Measurements from ENCODE around the gene GALNT2.

Gene GALNT2

GRCh38 chr1:230050973-230051735, 15.9 kb upstream of the GALNT2 start:
- no peak for DNase-seq (ENCODE audit: low spot score)

DNA sequence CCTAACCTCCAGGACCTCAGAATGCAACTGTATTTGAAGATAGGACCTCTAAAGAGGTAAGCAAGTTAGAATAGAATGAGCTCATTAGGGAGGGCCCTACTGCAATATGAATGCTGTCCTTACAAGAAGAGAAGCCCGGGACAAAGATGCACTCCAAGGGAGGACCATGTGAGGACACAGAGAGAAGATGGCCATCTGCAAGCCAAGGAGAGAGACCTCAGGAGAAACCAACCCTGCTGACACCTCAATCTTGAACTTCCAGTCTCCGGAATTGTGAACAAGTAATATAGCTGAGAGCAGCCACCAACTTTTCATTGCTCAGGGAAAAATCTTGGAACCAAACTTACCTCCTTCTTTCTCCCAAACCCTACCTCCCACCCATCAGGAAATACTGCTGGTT, 15.0 kb upstream of the GALNT2 start:
- no peak for DNase-seq (ENCODE audit: low spot score)

DNA sequence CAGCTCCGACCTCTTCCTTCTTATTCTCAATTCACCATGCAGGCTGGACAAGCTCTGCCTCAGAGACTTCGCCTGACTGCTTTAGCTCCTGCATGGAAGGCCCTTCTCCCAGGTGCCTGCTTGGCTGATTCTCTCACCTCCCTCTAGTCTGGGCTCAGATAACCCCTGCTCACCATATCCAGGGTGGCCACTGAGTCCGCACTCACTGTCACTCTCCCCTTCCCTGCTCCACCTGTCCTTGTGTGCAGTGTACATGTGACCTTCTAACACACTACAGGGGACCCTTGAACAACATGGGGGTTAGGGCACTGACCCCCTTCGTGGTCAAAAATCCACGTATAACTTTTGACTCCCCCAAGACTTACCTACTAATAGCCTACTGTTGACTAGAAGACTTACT, 14.4 kb upstream of the GALNT2 start:
- no peak for DNase-seq (ENCODE audit: low spot score)

- DNase-seq (ENCODE audit: low spot score): no peak
Observed at GRCh38 chr1:230054092-230054749, 12.8 kb upstream of the GALNT2 start.

- no peak for DNase-seq (ENCODE audit: low spot score)
Observed at GRCh38 chr1:230056098-230056497, 10.9 kb upstream of the GALNT2 start.

GRCh38 chr1:230057100-230057499, 9.9 kb upstream of the GALNT2 start:
- DNase-seq (ENCODE audit: low spot score): no peak

DNA sequence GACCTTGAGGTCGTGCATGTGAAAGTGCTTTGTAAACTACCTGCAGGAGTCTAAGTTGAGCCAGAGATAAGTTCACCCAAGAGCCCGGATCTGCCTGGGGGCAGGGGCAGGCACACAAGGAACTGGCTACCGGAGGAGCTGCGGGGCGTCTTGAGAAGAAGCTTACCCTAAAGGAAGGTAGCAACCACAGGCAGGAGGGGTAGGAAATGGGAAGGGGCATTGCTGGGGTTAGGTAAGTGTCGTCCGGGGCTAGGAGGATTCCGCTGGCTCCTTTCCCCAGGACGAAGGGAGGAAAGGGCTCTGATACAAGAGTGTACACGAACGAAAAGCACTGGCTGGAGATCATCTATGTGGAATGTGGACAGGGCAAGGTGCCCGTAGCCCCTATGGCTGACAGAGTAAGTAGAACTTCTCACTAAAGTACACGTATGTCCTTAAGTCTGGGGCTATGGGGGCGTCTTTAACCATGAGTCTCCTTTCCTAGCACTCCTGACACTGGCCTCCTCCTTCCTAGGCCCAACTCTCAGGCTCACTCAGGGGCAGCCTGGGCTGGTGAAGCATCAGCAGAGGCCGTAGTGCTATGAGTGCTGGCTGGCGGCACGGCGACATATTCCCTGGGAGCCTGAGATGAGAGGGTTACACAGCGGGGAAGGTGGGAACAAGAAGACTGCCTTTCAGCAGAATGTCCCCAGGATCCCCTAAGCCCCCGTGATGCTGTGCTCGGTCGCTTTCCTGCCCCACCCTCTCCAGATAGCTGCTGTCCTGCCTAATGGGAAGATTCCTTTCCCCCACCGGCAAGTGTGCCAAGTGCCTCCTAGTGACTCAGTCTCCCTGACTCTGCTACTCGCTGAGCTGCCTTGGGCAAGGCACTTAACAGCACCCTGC, 9.1 kb upstream of the GALNT2 start:
- no peak for DNase-seq (ENCODE audit: low spot score)

DNA sequence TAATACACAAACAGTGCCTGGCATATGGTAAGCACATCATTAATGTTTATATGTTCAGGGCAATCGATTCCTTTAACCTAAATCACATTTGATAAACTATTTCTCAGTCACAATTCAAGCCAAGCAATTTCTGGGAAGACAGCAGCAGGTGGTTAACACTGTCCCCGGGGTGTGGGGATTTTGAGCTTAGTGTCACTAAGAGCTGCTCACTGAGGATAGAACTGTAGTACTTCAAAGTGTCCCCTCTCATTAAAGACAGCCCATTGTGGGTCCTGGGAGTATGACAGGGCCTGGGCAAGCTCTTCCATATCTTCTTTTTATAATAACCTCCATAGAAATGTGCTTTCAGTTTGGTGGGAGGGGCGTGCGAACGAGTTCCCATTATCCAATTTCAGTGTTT, 8.4 kb upstream of the GALNT2 start:
- DNase-seq (ENCODE audit: low spot score): no peak

DNA sequence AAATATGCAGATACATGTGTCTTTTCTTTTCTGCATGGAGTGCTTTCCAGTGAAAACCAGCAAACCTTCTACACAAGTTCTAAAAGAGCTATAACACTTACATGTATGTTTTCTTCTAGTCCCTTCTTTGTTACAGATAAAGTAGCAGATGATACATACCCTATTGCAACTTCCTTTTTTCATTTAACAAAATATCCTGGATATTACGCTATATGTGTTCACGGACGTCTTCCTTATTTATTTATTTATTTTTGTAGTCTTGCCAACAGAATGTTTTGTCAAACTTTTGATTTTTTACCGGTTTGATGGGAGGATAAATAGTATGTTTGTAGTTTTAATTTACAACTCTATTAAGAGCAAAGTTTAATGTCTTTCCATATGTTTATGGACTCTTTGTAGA, 5.2 kb upstream of the GALNT2 start:
- DNase-seq (ENCODE audit: low spot score): no peak

GRCh38 chr1:230062521-230062920, 4.5 kb upstream of the GALNT2 start:
- no peak for DNase-seq (ENCODE audit: low spot score)

DNA sequence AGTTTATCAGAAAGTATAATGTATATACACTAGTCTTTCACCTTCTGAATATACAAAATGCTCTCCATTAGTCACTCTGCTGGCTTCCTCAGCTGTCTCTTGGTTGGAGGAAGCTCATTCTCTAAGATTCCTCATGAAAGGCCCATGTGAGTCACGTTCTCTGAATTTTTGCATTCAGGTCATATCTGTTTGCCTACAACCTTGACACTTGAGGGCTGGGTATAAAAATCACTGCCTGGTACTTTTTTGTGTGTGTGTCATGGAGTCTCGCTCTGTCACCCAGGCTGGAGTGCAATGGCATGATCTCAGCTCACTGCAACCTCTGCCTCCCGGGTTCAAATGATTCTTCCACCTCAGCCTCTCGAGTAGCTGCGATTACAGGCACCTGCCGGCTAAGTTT, 2.8 kb upstream of the GALNT2 start:
- DNase-seq (ENCODE audit: low spot score): no peak

GRCh38 chr1:230065161-230065560, 1.9 kb upstream of the GALNT2 start:
- no peak for DNase-seq (ENCODE audit: low spot score)

DNA sequence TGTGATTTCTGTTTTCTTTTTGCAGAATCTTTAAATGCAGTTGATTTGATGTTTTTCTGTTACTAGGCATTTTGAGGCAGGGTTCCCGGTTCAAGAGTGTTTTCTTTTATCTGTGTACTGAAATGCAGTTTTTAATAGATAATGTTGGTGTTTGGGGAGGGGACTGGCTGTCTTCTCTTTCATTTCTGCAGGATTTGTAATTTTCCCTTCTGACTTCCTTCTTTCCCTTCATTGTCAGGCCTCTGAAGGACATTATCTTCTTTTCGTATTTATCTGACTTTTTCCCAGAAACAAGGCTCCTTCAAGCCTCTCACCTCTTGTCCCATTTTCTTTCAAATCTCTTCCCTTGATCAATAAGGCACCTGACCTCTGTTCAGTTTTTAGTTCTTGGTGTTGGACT, 1.5 kb upstream of the GALNT2 start:
- DNase-seq (ENCODE audit: low spot score): no peak

DNA sequence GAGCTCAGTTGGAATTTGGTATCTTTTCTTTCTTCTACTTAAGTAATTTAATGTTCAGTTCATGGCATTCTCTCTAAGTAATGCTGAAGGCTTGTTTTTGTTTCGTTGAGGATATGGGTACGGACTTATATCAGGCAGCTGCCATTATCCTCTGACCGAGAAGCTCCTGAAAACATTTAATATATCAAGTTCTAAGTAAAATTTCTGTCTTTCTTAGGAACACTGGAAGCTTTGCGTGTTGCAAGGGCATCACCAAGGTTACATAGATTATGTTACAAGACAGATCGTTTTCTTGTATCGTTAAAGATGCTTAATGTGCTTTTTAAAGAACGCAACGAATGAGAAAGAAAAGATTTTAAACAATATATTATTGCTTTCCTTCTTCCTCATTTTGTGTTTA, 1.0 kb upstream of the GALNT2 start:
- no peak for DNase-seq (ENCODE audit: low spot score)

GRCh38 chr1:230067419-230067870, 407 bp downstream of the GALNT2 start:
- DNase-seq (ENCODE audit: low spot score): no peak

GRCh38 chr1:230067871-230068620, 1.0 kb downstream of the GALNT2 start:
- DNase-seq (ENCODE audit: low spot score): no peak

DNA sequence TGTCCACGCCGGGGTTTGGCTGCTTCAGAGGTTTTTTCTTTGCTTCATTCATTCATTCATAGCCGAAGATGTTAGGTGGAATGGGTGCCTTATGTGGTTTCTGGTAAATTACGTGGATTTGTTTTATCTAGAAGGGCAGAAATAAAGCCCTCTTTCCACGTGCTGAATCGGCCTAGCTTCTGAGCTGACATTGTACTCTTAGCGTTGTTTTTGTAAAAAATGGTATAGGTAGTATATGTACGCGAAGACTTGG, 1.5 kb downstream of the GALNT2 start:
- no peak for DNase-seq (ENCODE audit: low spot score)

DNA sequence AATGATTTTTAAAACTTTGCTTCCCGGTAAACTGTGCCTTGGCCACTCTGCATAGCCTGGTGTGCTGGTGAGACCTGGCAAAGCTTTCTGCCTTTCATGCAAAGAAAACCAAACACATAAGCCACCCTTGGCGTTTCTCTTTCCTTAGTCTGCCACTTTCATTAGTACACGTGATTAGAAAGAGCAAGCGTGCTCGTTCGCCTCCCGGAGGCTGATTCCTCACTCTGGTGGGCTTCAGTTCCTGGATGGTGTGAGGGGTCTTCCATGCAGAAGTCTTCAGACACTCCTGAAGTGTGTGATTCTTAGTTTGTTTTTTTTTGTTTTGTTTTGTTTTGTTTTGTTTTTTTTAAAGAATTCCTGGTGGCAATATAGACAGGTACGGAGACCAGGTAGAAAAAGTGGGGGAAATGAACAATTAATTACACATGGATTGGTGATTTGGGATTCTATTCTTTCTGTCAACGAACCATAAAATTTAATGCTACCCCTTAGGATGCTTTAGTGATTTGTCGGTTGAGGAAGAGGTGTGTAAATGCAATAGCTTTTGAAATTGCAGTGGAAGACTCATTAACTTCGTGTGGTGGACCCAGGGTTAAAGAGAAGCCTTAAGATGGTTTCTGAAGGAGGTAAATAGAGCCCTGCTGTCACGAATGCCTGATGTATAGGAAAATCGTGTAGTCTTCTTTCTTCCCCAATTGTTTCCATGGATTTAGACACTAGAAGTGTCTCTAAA, 2.1 kb downstream of the GALNT2 start:
- DNase-seq (ENCODE audit: low spot score): no peak

DNA sequence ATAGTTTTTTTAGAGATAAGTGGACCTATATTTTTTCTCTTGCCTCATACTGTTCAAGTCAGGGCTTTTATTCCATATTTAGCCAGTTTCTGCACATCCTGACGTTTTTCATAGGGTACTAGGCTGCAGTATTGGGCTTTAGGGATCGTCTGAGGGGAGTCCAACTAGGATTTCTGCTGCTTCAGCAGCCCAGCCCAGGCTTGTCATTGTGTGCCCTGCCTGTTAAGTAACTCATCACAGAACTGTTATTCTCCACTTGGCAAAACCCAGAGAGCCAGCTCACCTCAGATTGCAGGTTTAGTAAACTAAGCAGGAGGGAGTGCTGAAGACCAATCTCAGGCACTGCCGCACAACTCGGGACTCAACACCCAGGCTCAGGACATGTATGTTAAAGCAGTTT, 2.8 kb downstream of the GALNT2 start:
- DNase-seq (ENCODE audit: low spot score): no peak

DNA sequence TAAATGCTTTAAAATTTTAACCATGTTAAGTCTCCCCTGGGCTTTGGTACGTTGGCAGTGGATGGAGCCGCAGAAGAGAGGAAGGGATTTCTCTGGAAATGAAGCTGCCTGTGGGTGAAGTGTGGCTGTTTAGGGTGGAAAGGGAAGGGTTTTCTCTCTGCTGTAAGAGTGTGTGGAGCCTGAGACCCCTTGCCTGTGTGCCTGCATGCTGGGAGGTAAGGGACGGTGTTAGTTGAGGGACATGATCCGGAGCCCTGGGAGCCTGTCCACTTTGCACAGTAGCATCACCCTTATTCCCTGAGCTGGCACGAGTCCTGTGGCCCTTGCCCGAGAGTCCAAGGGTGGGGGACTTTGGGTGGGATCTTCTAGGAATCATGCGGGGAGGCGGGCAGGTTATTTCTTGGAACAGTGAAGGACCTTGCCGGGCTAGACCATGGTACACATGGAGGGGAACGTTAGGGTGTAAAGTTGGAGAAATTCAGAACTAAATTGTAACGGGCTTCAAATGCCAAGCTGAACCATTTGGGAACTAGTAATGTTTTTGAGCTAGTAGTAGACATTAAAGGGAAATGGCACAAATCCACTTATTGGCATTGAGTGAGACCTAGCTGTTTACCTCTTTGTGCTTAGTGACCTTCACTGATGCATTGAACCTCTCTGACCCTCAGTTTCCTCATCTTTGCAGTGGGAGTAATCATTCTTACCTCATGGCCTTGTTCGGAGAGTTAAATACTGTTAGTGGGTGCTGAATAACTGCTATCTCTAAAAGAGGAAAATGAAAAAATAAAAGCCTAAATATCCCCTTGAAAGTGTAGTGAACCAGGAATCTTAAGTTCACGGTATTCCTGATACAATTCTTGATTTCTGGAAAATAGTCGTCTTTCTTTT, 3.5 kb downstream of the GALNT2 start:
- DNase-seq (ENCODE audit: low spot score): no peak

All from SK-N-DZ (cell line).